Thyroid gland (tissue), 4 donors: Measurements from ENCODE around the gene FBXO2. TPM values are rescaled to one million over a fixed set of nuclear protein-coding genes. Genes with fewer than 3 reads are reported as not detected.
A peak's percentile ranks its signal among the peaks of the same experiment; 100 is the strongest.

Source experiments
- DNase-seq, 2 donors: peaks; one replicate each; pipeline ENCODE4 v3.0.0-alpha.2; 2019
- H3K27ac ChIP-seq, 3 donors: fragments of 200-600 bp; sonication (generic); 1 replicate in 2 of 3; 2 replicates in 1 of 3; pipeline ENCODE4 v1.5.1; 2016 to 2019; ENCODE audit warnings: mild to moderate bottlenecking in 1 of 3, moderate library complexity in 1 of 3
- H3K27me3 ChIP-seq: fragments of 200-600 bp; sonication (generic); one replicate; pipeline ENCODE4 v1.5.1; 2019
- H3K36me3 ChIP-seq, 2 donors: fragments of 200-600 bp; sonication (generic); one replicate each; pipeline ENCODE4 v1.5.1; 2016 to 2019
- H3K4me1 ChIP-seq, 2 donors: fragments of 200-600 bp; sonication (generic); one replicate each; pipeline ENCODE4 v1.5.1; 2017 to 2019
- H3K4me3 ChIP-seq, 3 donors: fragments of 200-600 bp; sonication (generic); replicated peaks in 1 of 3; 1 replicate in 2 of 3; 2 replicates in 1 of 3; pipeline ENCODE4 v1.5.1; 2016; ENCODE audit warnings: mild to moderate bottlenecking in 1 of 3
- H3K9me3 ChIP-seq: fragments of 200-600 bp; sonication (generic); one replicate; pipeline ENCODE4 v1.5.1; 2017
- CTCF ChIP-seq, 6 experiments: fragments of 200-600 bp in 3 of 6; fragments of 450-650 bp in 3 of 6; sonication (generic) in 3 of 6; IDR thresholded peaks; one replicate each; pipeline ENCODE4 v1.5.1; 2016 to 2019; ENCODE audit warnings: antibody characterized with exemption in 6 of 6, mild to moderate bottlenecking in 2 of 6, inconsistent platforms in 1 of 6, moderate library complexity in 1 of 6
- POLR2A ChIP-seq, 2 donors: fragments of 450-650 bp; IDR thresholded peaks; one replicate each; pipeline ENCODE4 v1.6.1; 2017; ENCODE audit warnings: antibody characterized with exemption in 2 of 2, mild to moderate bottlenecking in 2 of 2, moderate library complexity in 1 of 2
- whole genome bisulfite sequencing, 2 donors: methylation state at CpG; one replicate each; pipeline ENCODE4 v1.1.5; 2017; 5-methylcytosine and 5-hydroxymethylcytosine counted together
- intact Hi-C: fragments of 100-400 bp; cut with DNase I; formaldehyde crosslinking; loops from one replicate; pipeline ENCODE4 v1.15.1; 2023
- total RNA-seq, 4 donors: library from RNA; depleted of rRNA; stranded (reverse); fragments of >200 nt; gene quantifications; one replicate each; pipeline ENCODE4 v1.2.3, GENCODE V29; 2016

Gene FBXO2
- total RNA-seq, 4 donors from 2014 or later: 4.3 to 9.9 (median 6.7) TPM

GRCh38 chr1:11681071-11681771 lies 27.0 kb upstream of the FBXO2 start, which contains the start of gene MAD2L2:
Gene MAD2L2, minus strand, starts transcription at chr1:11681148. Its CDS starts 547 bp downstream, at chr1:11680601.
- TF ChIP-seq CTCF (IDR thresholded peaks at IDR 0.05) (no peak), POLR2A (IDR thresholded peaks at IDR 0.05) (peak in 1 of 2 donors; percentile 48)
- peaks cover 7 to 10% of the 10 kb centered on the region in 2 donors for H3K4me1 ChIP-seq
- intact Hi-C loops: no loop called here
- no peaks in the 10 kb centered on the region for H3K36me3 ChIP-seq
- H3K9me3 ChIP-seq: no peaks in the 10 kb centered on the region
- no peaks in the 10 kb centered on the region for H3K27me3 ChIP-seq
- WGBS, 2 donors: 1% methylated on average over 18 to 29 of the region's 71 CpGs
- peak within 1 kb of the TSS; percentile 62 to 83 (median 79) for H3K4me3 ChIP-seq
- H3K27ac ChIP-seq: peak within 1 kb of the TSS; percentile 44 to 74 (median 68)
- DNase-seq: peak; percentile 82

- intact Hi-C loops: no loop called here
- no peak for DNase-seq
- 7 to 12% methylated on average over 31 to 33 of the region's 65 CpGs for WGBS, 2 donors
Observed at GRCh38 chr1:11680270-11681070, 26.2 kb upstream of the FBXO2 start.

GRCh38 chr1:11678442-11678841 lies 24.2 kb upstream of the FBXO2 start:
- H3K36me3 ChIP-seq: peaks cover 9 to 15% of the 10 kb centered on the region in 2 donors
- no peaks in the 10 kb centered on the region for H3K27me3 ChIP-seq
- no peak for TF ChIP-seq CTCF (IDR thresholded peaks at IDR 0.05)
- TF ChIP-seq POLR2A (IDR thresholded peaks at IDR 0.05): no peak
- peaks cover 7 to 10% of the 10 kb centered on the region in 2 donors for H3K4me1 ChIP-seq
- 95 to 97% methylated on average over 2 of the region's 2 CpGs for WGBS, 2 donors
- no peaks in the 10 kb centered on the region for H3K9me3 ChIP-seq
- H3K4me3 ChIP-seq: no peak overlapping the region
- H3K27ac ChIP-seq: no peak overlapping the region
- DNase-seq: no peak
- intact Hi-C loops: no loop called here

More at GRCh38 chr1:11680270-11681070, 26.2 kb upstream of the FBXO2 start:
- Histone ChIP-seq H3K4me1 (peaks cover 7 to 10% of the 10 kb centered on the region in 2 donors), H3K27me3 (no peaks in the 10 kb centered on the region), H3K27ac (peak overlapping the region in 2 of 3 donors; percentile 68 to 74), H3K9me3 (no peaks in the 10 kb centered on the region), H3K36me3 (peaks cover 0 to 1% of the 10 kb centered on the region in 2 donors), H3K4me3 (peak overlapping the region; percentile 62 to 83 (median 79))
- TF ChIP-seq POLR2A (IDR thresholded peaks at IDR 0.05) (no peak), CTCF (IDR thresholded peaks at IDR 0.05) (no peak)

GRCh38 chr1:11676386-11677103 lies 22.3 kb upstream of the FBXO2 start:
- Histone ChIP-seq H3K27ac (no peak overlapping the region), H3K27me3 (no peaks in the 10 kb centered on the region), H3K9me3 (no peaks in the 10 kb centered on the region), H3K36me3 (peaks cover 9 to 15% of the 10 kb centered on the region in 2 donors), H3K4me1 (peaks cover 6 to 7% of the 10 kb centered on the region in 2 donors), H3K4me3 (no peak overlapping the region)
- no peak for DNase-seq
- intact Hi-C loops: no loop called here
- 89 to 91% methylated on average over 8 of the region's 10 CpGs for WGBS, 2 donors
- TF ChIP-seq POLR2A (IDR thresholded peaks at IDR 0.05) (no peak), CTCF (IDR thresholded peaks at IDR 0.05) (no peak)
